MM.1S (cell line): ENCODE measurements around the gene SPOCK2.

ENCODE experiments used
- DNase-seq: peaks from one replicate; pipeline ENCODE4 v3.0.0-alpha.2; 2015
- H2AFZ ChIP-seq: fragments of 300-600 bp; sonication (generic); 2 replicates; pipeline ENCODE4 v1.6.0; 2016; ENCODE audit warnings: antibody characterized with exemption, low read length
- H3F3A ChIP-seq: fragments of 300-600 bp; sonication (generic); 2 replicates; pipeline ENCODE4 v1.6.1; 2016; ENCODE audit warnings: mild to moderate bottlenecking, antibody characterized with exemption, low read length, moderate library complexity, mixed read lengths; ENCODE audit not compliant: insufficient read depth
- H3K27ac ChIP-seq: fragments of 300-600 bp; sonication (generic); 2 replicates; pipeline ENCODE4 v1.5.1; 2016; ENCODE audit warnings: mild to moderate bottlenecking, low read length
- H3K27me3 ChIP-seq: fragments of 300-600 bp; sonication (generic); replicated peaks from 2 replicates; pipeline ENCODE4 v1.6.0; 2016; ENCODE audit warnings: low read length; ENCODE audit not compliant: insufficient read depth
- H3K36me3 ChIP-seq: fragments of 300-600 bp; sonication (generic); replicated peaks from 2 replicates; pipeline ENCODE4 v1.6.1; 2016; ENCODE audit warnings: mild to moderate bottlenecking, low read length, mixed read lengths; ENCODE audit not compliant: insufficient read depth
- H3K4me1 ChIP-seq: fragments of 300-600 bp; sonication (generic); 2 replicates; pipeline ENCODE4 v1.6.1; 2016; ENCODE audit warnings: low read length, mixed read lengths
- H3K4me2 ChIP-seq: fragments of 300-600 bp; sonication (generic); 2 replicates; pipeline ENCODE4 v1.6.0; 2016; ENCODE audit warnings: low read depth, low read length
- H3K4me3 ChIP-seq: fragments of 300-600 bp; sonication (generic); 2 replicates; pipeline ENCODE4 v1.5.1; 2016; ENCODE audit warnings: low read length, mixed read lengths
- H3K79me2 ChIP-seq: fragments of 300-600 bp; sonication (generic); 2 replicates; pipeline ENCODE4 v1.6.1; 2016; ENCODE audit warnings: mixed run types, low read length, mixed read lengths
- H3K9ac ChIP-seq: fragments of 300-600 bp; sonication (generic); 2 replicates; pipeline ENCODE4 v1.6.1; 2016; ENCODE audit warnings: low read length, mixed read lengths
- H3K9me2 ChIP-seq: fragments of 300-600 bp; sonication (generic); replicated peaks from 2 replicates; pipeline ENCODE4 v1.6.1; 2016; ENCODE audit warnings: mild to moderate bottlenecking, low read length, mixed read lengths; ENCODE audit not compliant: insufficient read depth
- H3K9me3 ChIP-seq: fragments of 300-600 bp; sonication (generic); replicated peaks from 2 replicates; pipeline ENCODE4 v1.6.1; 2016; ENCODE audit warnings: mild to moderate bottlenecking, low read length, mixed read lengths; ENCODE audit not compliant: insufficient read depth
- H4K20me1 ChIP-seq: fragments of 300-600 bp; sonication (generic); 2 replicates; pipeline ENCODE4 v1.6.1; 2016; ENCODE audit warnings: mild to moderate bottlenecking, low read length, moderate library complexity, mixed read lengths; ENCODE audit not compliant: insufficient read depth
- CTCF ChIP-seq: fragments of 300-600 bp; sonication (generic); IDR thresholded peaks from 2 replicates; pipeline ENCODE4 v1.5.1; 2016; ENCODE audit warnings: antibody characterized with exemption, low read length, mixed read lengths
- EZH2 ChIP-seq: fragments of 300-600 bp; sonication (generic); optimal IDR thresholded peaks from 2 replicates; pipeline ENCODE3; 2017; ENCODE audit warnings: low read depth, mild to moderate bottlenecking, antibody characterized with exemption, low read length, mixed read lengths
- EZH2phosphoT487 ChIP-seq: fragments of 300-600 bp; sonication (generic); IDR thresholded peaks from 2 replicates; pipeline ENCODE4 v1.6.1; 2018; ENCODE audit warnings: antibody characterized with exemption, low read length

Gene SPOCK2

GRCh38 chr10:72012796-72013195, 75.6 kb downstream of the SPOCK2 start:
- Histone ChIP-seq H3K27ac (no peak overlapping the region), H4K20me1 (no peaks in the 10 kb centered on the region), H3K79me2 (no peaks in the 10 kb centered on the region), H3K4me1 (no peaks in the 10 kb centered on the region), H3F3A (no peaks in the 10 kb centered on the region), H3K27me3 (no peaks in the 10 kb centered on the region; the same call in 1 of the 2 replicates), H3K36me3 (no peaks in the 10 kb centered on the region), H3K4me2 (no peak overlapping the region), H3K4me3 (no peak overlapping the region), H2AFZ (no peak overlapping the region), H3K9me3 (no peaks in the 10 kb centered on the region), H3K9me2 (no peaks in the 10 kb centered on the region), H3K9ac (no peak overlapping the region)
- DNase-seq = no peak
- no peak for TF ChIP-seq EZH2
- TF ChIP-seq CTCF = no peak
- TF ChIP-seq EZH2phosphoT487 = no peak

GRCh38 chr10:72011976-72012512, 76.3 kb downstream of the SPOCK2 start:
- Histone ChIP-seq H3F3A (no peaks in the 10 kb centered on the region), H4K20me1 (no peaks in the 10 kb centered on the region), H3K4me3 (no peak overlapping the region), H3K9me2 (no peaks in the 10 kb centered on the region), H2AFZ (no peak overlapping the region), H3K9ac (no peak overlapping the region), H3K79me2 (no peaks in the 10 kb centered on the region), H3K4me2 (no peak overlapping the region), H3K9me3 (no peaks in the 10 kb centered on the region), H3K27ac (no peak overlapping the region), H3K4me1 (no peaks in the 10 kb centered on the region), H3K27me3 (no peaks in the 10 kb centered on the region; the same call in 1 of the 2 replicates), H3K36me3 (no peaks in the 10 kb centered on the region)
- no peak for TF ChIP-seq CTCF
- no peak for DNase-seq

GRCh38 chr10:72011468-72011867, 76.9 kb downstream of the SPOCK2 start:
- no peaks in the 10 kb centered on the region for H3K9me2 ChIP-seq
- no peak overlapping the region for H3K4me3 ChIP-seq
- H3K9ac ChIP-seq = no peak overlapping the region
- no peaks in the 10 kb centered on the region for H3K4me1 ChIP-seq
- H3K27me3 ChIP-seq = no peaks in the 10 kb centered on the region; the same call in 1 of the 2 replicates
- no peaks in the 10 kb centered on the region for H3F3A ChIP-seq
- H2AFZ ChIP-seq = no peak overlapping the region
- DNase-seq = no peak
- TF ChIP-seq CTCF = no peak
- TF ChIP-seq EZH2 = no peak
- no peak for TF ChIP-seq EZH2phosphoT487
- H4K20me1 ChIP-seq = no peaks in the 10 kb centered on the region
- no peaks in the 10 kb centered on the region for H3K36me3 ChIP-seq
- no peak overlapping the region for H3K4me2 ChIP-seq
- no peaks in the 10 kb centered on the region for H3K79me2 ChIP-seq
- no peak overlapping the region for H3K27ac ChIP-seq
- no peaks in the 10 kb centered on the region for H3K9me3 ChIP-seq
